PFSK-1 (cell line): Measurements from ENCODE around the gene KDM5B. TPM values are rescaled to one million over a fixed set of nuclear protein-coding genes. Genes with fewer than 3 reads are reported as not detected.

Source experiments
- FOXP2 ChIP-seq: optimal IDR thresholded peaks from 2 replicates; pipeline ENCODE3; 2011; ENCODE audit warnings: borderline replicate concordance, control low read depth, inconsistent platforms; ENCODE audit not compliant: insufficient read depth; ENCODE audit errors: extremely low read length, extremely low read depth
- POLR2AphosphoS5 ChIP-seq: IDR thresholded peaks from 2 replicates; pipeline ENCODE4 v1.6.1; 2012; ENCODE audit warnings: low read depth, mild to moderate bottlenecking, control low read depth, low read length, moderate library complexity
- REST ChIP-seq, 2 experiments: IDR thresholded peaks; 2 replicates each; pipeline versions ENCODE4 v1.6.1 to v1.8.0; 2011 to 2012; ENCODE audit warnings: low read depth in 2 of 2, low read length in 2 of 2, control low read depth in 1 of 2, inconsistent platforms in 1 of 2, mild to moderate bottlenecking in 1 of 2, moderate library complexity in 1 of 2; ENCODE audit not compliant: insufficient read depth in 1 of 2
- SIN3A ChIP-seq: IDR thresholded peaks from 2 replicates; pipeline ENCODE4 v1.6.1; 2012; ENCODE audit warnings: mild to moderate bottlenecking, low read length, moderate library complexity, borderline replicate concordance; ENCODE audit not compliant: insufficient read depth
- TAF1 ChIP-seq: IDR thresholded peaks from 2 replicates; pipeline ENCODE4 v1.6.1; 2012; ENCODE audit warnings: low read length, control low read depth, borderline replicate concordance; ENCODE audit not compliant: insufficient read depth
- polyA plus RNA-seq: library from polyadenylated mRNA; unstranded; fragments of >200 nt; gene quantifications from one replicate; pipeline ENCODE4 v1.2.1, GENCODE V29; 2012; ENCODE audit warnings: low read depth, missing spikeins; ENCODE audit not compliant: insufficient read length

Gene KDM5B
- 0.59 TPM for polyA plus RNA-seq

GRCh38 chr1:202807926-202808757 is at the start of gene KDM5B:
TSS of gene KDM5B (minus strand) at chr1:202808421. CDS start at chr1:202808305, 116 bp downstream.
- TF ChIP-seq FOXP2 (peak; percentile 49), SIN3A (no peak; the same call in 1 of the 2 replicates), TAF1 (no peak), REST (IDR thresholded peaks at IDR 0.05; ENCODE audit: insufficient read depth in 1 of 2, low read depth in 2 of 2, low read length in 2 of 2) (no peak)

GRCh38 chr1:202857136-202857610 is 49.0 kb upstream of the KDM5B start:
- TF ChIP-seq SIN3A (no peak), TAF1 (no peak), REST (IDR thresholded peaks at IDR 0.05; ENCODE audit: insufficient read depth in 1 of 2, low read depth in 2 of 2, low read length in 2 of 2) (no peak), FOXP2 (no peak), POLR2AphosphoS5 (no peak)

- TF ChIP-seq TAF1 (no peak), SIN3A (no peak), POLR2AphosphoS5 (no peak), FOXP2 (no peak), REST (IDR thresholded peaks at IDR 0.05; ENCODE audit: insufficient read depth in 1 of 2, low read depth in 2 of 2, low read length in 2 of 2) (no peak)
These were observed 47.8 kb upstream of the KDM5B start for GRCh38 chr1:202856014-202856413.

GRCh38 chr1:202854787-202855186 is 46.6 kb upstream of the KDM5B start:
- no peak for TF ChIP-seq FOXP2

GRCh38 chr1:202852163-202852904 is 44.1 kb upstream of the KDM5B start:
- TF ChIP-seq POLR2AphosphoS5 = no peak
- TF ChIP-seq SIN3A = no peak
- TF ChIP-seq TAF1 = no peak
- no peak for TF ChIP-seq REST (IDR thresholded peaks at IDR 0.05; ENCODE audit: insufficient read depth in 1 of 2, low read depth in 2 of 2, low read length in 2 of 2)
- TF ChIP-seq FOXP2 = no peak
